ENCODE measurements around the gene CD40LG.

The CD40LG gene

GRCh38 chrX:136646602-136647239 is 1.2 kb upstream of the CD40LG start:
- H3K4me3 ChIP-seq (ENCODE audit: low read depth, low read length), result no peak overlapping the region
- no peak for TF ChIP-seq CTCF (IDR thresholded peaks at IDR 0.05; ENCODE audit: low read depth, low read length)

- H3K4me3 ChIP-seq (ENCODE audit: low read depth, low read length), result no peak overlapping the region
- TF ChIP-seq CTCF (IDR thresholded peaks at IDR 0.05; ENCODE audit: low read depth, low read length), result no peak
These were observed 2.9 kb downstream of the CD40LG start for GRCh38 chrX:136650811-136651210.

DNA sequence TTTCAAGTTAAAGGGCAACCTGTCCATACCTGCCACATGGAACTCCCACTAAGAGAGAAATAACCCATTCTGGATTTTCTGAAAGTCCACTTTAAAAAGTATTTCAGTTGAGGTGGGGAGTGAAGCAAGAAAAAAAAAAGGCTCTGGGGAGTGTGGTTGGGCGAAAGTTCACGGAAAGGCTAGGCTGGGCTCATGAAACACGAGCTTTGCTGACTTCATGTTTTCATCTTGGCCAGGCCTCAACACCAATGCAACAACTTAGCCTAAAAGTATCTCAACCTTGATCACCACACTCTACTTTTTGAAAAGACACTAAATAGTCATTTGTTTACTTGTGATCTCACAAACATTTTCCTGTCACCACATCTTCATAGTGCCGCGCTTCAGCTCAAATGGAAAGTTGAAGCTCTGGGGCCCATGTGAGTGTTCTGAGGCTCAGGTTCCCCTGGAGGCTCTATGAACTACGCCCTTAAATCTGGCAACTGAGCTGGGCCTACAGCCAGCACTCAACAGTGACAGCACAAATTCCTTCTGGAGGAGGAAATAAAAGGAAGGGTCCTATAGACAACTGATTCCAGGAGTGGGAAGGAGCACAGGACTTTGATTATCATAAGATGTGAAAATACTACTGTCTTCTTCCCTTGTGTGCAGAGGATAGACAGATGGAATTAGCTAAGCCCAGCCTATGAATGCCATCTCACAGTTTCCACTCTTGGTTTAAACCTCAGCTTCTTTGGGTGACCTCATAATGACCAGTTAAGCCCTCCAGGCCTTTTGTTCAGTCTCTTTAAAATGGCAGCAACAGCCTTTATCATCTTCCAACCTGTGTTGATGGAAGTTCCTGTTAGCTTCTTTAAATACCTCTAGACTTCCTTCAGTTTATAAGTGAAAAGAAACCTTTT is 5.1 kb downstream of the CD40LG start:
- TF ChIP-seq CTCF (IDR thresholded peaks at IDR 0.05; ENCODE audit: low read depth, low read length), result no peak
- no peak overlapping the region for H3K4me3 ChIP-seq (ENCODE audit: low read depth, low read length)

DNA sequence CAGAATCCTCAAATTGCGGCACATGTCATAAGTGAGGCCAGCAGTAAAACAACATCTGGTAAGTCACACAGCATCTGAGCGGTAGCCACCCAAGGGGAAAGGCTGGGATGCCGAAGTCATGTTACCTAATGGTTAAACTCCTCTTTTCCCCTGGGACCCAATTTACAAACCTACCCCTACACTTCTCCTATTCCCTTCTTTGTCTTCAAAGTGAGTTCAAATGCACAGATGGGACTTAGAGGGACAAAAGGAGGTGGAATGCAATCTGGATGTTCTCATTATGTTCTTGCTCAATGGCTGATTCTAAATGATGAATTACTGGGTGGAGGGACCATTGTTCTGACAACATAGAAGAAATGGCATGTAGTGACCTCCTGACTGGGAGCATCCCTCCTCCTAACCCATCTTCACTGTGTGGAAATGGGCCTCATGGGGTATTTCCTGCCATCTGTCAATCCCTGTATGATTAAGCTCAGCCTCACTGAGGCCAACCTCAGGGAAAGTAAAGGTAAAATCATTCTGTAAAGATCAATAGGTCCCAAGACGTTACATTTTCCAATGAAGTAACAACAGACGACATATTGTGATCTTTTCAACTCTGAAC is 8.5 kb downstream of the CD40LG start:
- no peak for TF ChIP-seq CTCF (IDR thresholded peaks at IDR 0.05; ENCODE audit: low read depth, low read length)
- H3K4me3 ChIP-seq (ENCODE audit: low read depth, low read length), result no peak overlapping the region

GRCh38 chrX:136658151-136658550 is 10.2 kb downstream of the CD40LG start:
- no peak for TF ChIP-seq CTCF (IDR thresholded peaks at IDR 0.05; ENCODE audit: low read depth, low read length)

DNA sequence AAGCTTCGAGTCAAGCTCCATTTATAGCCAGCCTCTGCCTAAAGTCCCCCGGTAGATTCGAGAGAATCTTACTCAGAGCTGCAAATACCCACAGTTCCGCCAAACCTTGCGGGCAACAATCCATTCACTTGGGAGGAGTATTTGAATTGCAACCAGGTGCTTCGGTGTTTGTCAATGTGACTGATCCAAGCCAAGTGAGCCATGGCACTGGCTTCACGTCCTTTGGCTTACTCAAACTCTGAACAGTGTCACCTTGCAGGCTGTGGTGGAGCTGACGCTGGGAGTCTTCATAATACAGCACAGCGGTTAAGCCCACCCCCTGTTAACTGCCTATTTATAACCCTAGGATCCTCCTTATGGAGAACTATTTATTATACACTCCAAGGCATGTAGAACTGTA is 11.2 kb downstream of the CD40LG start:
- H3K4me3 ChIP-seq (ENCODE audit: low read depth, low read length), result no peak overlapping the region
- no peak for TF ChIP-seq CTCF (IDR thresholded peaks at IDR 0.05; ENCODE audit: low read depth, low read length)

More at GRCh38 chrX:136658151-136658550, 10.2 kb downstream of the CD40LG start:
- H3K4me3 ChIP-seq (ENCODE audit: low read depth, low read length), result no peak overlapping the region

- TF ChIP-seq CTCF (IDR thresholded peaks at IDR 0.05; ENCODE audit: low read depth, low read length), result no peak
- H3K4me3 ChIP-seq (ENCODE audit: low read depth, low read length), result no peak overlapping the region
These were observed 12.9 kb downstream of the CD40LG start for GRCh38 chrX:136660896-136661295.
